Endothelial cell (in vitro differentiated cells): Measurements from ENCODE around the gene PRPH. TPM values are rescaled to one million over a fixed set of nuclear protein-coding genes. Genes with fewer than 3 reads are reported as not detected.

ENCODE experiments used
- DNase-seq: peaks from one replicate; pipeline ENCODE4 v3.0.0; 2021; ENCODE audit warnings: low spot score
- H3K27ac Mint-ChIP-seq: one replicate; pipeline ENCODE4 v1.8.0; 2021; ENCODE audit warnings: mixed read lengths, inconsistent platforms; ENCODE audit not compliant: unreplicated experiment
- H3K27me3 Mint-ChIP-seq: one replicate; pipeline ENCODE4 v1.8.0; 2021; ENCODE audit warnings: mild to moderate bottlenecking, moderate library complexity, mixed read lengths, inconsistent platforms; ENCODE audit not compliant: unreplicated experiment
- H3K36me3 Mint-ChIP-seq: one replicate; pipeline ENCODE4 v1.8.0; 2021; ENCODE audit warnings: mild to moderate bottlenecking, low read depth, mixed read lengths, inconsistent platforms; ENCODE audit not compliant: unreplicated experiment
- H3K4me1 Mint-ChIP-seq: one replicate; pipeline ENCODE4 v1.8.0; 2021; ENCODE audit warnings: mild to moderate bottlenecking, mixed read lengths, inconsistent platforms; ENCODE audit not compliant: unreplicated experiment
- H3K4me3 Mint-ChIP-seq: one replicate; pipeline ENCODE4 v1.8.0; 2021; ENCODE audit warnings: mild to moderate bottlenecking, mixed read lengths, inconsistent platforms; ENCODE audit not compliant: unreplicated experiment
- H3K9me3 Mint-ChIP-seq: one replicate; pipeline ENCODE4 v1.8.0; 2021; ENCODE audit warnings: mixed read lengths, inconsistent platforms; ENCODE audit not compliant: unreplicated experiment
- total RNA-seq: library from RNA; stranded (reverse); fragmentation: NEBNext Ultra II Directional; extraction: Animal tissue kit (Norgen Biotek cat#: 25700); gene quantifications from one replicate; pipeline ENCODE4 v1.2.1, GENCODE V29; 2021; ENCODE audit not compliant: unreplicated experiment
- TF ChIP-seq, protein P1 (sequence below): fragments of 200-600 bp; sonication (generic); IDR thresholded peaks from one replicate; pipeline ENCODE4 v1.5.0; 2021; ENCODE audit warnings: antibody characterized with exemption; ENCODE audit not compliant: unreplicated experiment

The PRPH gene
- total RNA-seq, 1 donor from 2014 or later, result not detected

DNA sequence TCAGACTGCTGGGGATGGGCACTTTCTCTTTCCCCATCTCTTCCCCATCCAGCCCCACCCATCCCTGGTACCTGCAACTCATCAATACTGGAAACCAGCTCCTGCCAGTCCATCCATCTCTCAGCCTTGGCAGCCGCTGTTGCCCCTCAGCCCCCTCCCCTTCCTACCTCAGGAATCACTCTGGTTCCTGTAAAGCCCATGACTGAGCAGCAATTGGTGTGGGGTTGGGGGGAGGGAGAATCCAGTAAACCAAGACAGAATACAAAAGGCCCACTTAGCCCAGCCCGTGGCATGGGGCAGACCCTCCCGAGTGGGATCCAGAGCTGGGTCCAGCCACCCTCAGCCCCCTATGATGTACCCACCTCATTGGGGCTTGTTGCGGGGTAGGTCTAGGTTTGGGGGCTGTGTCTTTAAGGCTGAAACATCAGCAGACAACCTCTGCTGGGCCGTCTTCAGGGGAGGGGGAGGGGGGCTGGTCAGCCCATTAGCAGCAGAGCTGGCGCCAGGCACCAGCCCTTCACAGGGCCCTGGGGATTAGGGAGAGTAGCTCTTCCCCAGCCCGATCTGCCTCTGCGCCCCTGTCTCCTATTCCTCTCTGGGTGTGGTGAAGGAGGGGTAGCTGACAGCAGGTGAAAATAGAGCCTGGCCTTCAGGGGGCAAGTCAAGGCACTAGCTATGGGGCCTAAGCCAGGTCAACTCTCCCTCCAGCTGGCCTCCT, 702 bp upstream of the PRPH start:
- TF ChIP-seq, protein P1, sequence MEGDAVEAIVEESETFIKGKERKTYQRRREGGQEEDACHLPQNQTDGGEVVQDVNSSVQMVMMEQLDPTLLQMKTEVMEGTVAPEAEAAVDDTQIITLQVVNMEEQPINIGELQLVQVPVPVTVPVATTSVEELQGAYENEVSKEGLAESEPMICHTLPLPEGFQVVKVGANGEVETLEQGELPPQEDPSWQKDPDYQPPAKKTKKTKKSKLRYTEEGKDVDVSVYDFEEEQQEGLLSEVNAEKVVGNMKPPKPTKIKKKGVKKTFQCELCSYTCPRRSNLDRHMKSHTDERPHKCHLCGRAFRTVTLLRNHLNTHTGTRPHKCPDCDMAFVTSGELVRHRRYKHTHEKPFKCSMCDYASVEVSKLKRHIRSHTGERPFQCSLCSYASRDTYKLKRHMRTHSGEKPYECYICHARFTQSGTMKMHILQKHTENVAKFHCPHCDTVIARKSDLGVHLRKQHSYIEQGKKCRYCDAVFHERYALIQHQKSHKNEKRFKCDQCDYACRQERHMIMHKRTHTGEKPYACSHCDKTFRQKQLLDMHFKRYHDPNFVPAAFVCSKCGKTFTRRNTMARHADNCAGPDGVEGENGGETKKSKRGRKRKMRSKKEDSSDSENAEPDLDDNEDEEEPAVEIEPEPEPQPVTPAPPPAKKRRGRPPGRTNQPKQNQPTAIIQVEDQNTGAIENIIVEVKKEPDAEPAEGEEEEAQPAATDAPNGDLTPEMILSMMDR, result no peak
- H3K4me3 Mint-ChIP-seq, result no peak overlapping the region

DNA sequence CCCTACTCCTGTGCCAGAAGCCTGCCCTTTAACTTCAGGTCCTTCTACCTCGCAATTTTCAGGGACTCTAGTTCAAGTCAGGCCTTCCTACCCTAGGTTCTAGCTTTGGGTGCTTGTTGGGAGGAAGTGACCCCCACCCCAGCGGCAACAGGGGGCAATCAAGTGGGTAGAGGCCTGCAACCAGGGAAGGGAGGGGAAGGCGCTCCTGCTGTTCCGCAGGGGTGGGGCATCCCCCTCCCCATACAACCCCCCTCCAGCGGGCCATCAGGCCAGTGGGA, 204 bp upstream of the PRPH start:
- no peak for DNase-seq
- no peaks in the 10 kb centered on the region for H3K9me3 Mint-ChIP-seq
- no peaks in the 10 kb centered on the region for H3K36me3 Mint-ChIP-seq
- H3K27ac Mint-ChIP-seq, result no peak overlapping the region
- H3K4me3 Mint-ChIP-seq, result no peak overlapping the region
- TF ChIP-seq, protein P1, result no peak
- H3K4me1 Mint-ChIP-seq, result peaks cover 4% of the 10 kb centered on the region
- H3K27me3 Mint-ChIP-seq, result peaks cover 35% of the 10 kb centered on the region

More for the DNA sequence above, 702 bp upstream of the PRPH start:
- Mint-ChIP-seq H3K9me3 (no peaks in the 10 kb centered on the region), H3K27ac (peak overlapping the region; percentile 18), H3K27me3 (peaks cover 35% of the 10 kb centered on the region), H3K4me1 (peaks cover 4% of the 10 kb centered on the region), H3K36me3 (no peaks in the 10 kb centered on the region)
- no peak for DNase-seq

DNA sequence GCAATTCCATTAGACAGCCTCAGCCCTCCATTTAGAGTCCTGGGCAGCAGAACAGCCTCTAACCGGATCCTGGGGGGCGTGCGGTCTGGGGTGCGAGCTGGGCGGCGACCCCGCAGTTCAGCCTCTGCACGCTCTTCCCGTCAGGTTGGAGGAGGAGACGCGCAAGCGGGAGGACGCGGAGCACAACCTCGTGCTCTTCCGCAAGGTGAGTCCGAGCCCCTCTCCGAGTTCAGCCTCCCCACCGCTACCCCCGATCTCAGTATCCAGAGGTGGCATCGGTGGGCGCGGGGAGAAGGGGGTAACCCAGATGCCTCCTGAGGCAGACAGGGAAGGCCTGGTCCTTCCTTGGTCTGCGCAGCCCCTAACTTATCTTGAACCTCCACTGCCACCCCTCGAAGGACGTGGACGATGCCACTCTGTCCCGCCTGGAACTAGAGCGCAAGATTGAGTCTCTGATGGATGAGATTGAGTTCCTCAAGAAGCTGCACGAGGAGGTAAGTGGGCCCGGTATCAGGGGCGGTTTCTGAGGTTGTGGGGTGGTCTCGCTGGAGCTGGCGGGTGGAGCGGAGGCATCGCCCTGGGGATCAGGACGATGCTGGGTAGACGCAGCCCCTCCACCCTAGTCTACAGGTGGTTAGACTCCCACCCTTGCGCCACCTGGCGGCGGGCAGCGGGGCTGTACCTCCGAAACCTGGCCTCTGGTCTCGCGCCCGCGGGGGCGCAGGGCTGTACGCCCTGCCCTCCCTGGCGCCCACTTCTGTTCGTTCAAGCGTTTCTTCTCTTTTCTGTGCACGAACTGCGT, 1.3 kb downstream of the PRPH start:
- H3K27ac Mint-ChIP-seq, result no peak overlapping the region
- H3K36me3 Mint-ChIP-seq, result no peaks in the 10 kb centered on the region
- no peaks in the 10 kb centered on the region for H3K9me3 Mint-ChIP-seq
- no peak overlapping the region for H3K4me3 Mint-ChIP-seq
- TF ChIP-seq, protein P1, result peak; percentile 84
- H3K27me3 Mint-ChIP-seq, result peaks cover 32% of the 10 kb centered on the region
- H3K4me1 Mint-ChIP-seq, result peaks cover 4% of the 10 kb centered on the region
- peak; percentile 59 for DNase-seq

DNA sequence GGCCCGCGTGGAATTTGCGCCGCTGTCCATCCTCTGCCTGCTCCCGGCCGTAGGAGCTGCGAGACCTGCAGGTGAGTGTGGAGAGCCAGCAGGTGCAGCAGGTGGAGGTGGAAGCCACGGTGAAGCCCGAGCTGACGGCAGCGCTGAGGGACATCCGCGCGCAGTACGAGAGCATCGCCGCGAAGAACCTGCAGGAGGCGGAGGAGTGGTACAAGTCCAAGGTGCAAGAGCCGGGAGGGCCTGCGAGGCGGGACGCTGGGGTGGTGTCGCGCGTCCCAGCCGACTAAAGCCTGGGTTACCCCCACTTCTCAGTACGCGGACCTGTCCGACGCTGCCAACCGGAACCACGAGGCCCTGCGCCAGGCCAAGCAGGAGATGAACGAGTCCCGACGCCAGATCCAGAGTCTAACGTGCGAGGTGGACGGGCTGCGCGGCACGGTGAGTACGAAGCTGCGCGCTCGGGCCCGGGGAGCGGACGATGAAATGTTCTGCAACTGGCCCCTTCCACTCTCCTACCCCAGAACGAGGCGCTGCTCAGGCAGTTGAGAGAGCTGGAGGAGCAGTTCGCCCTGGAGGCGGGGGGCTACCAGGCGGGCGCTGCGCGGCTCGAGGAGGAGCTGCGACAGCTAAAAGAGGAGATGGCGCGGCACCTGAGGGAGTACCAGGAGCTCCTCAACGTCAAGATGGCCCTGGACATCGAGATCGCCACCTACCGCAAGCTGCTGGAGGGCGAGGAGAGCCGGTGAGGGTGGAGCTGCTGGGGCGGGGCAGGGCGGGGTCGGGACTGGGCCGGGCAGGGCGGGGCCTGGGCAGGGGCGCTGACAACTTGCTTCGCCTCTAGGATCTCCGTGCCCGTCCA, 2.1 kb downstream of the PRPH start:
- Mint-ChIP-seq H3K27me3 (peaks cover 30% of the 10 kb centered on the region), H3K27ac (no peak overlapping the region), H3K9me3 (no peaks in the 10 kb centered on the region), H3K36me3 (no peaks in the 10 kb centered on the region), H3K4me3 (no peak overlapping the region), H3K4me1 (peaks cover 4% of the 10 kb centered on the region)
- TF ChIP-seq, protein P1, result peak; percentile 17
- DNase-seq, result no peak
